ENCODE results near the gene KLK2. TPM values are rescaled to one million over a fixed set of nuclear protein-coding genes. Genes with fewer than 3 reads are reported as not detected.

KLK2 gene
- total RNA-seq, 4 donors from 2014 or later, result not detected

GRCh38 chr19:50875795-50876422, 2.7 kb downstream of the KLK2 start:
- Histone ChIP-seq H3K36me3 (no peaks in the 10 kb centered on the region), H3K27me3 (peaks cover 94% of the 10 kb centered on the region), H3K4me1 (no peaks in the 10 kb centered on the region), H3K9me3 (no peaks in the 10 kb centered on the region), H3K27ac (no peak overlapping the region), H3K4me3 (no peak overlapping the region)
- 29 to 44% methylated on average over 7 to 9 of the region's 9 CpGs for WGBS, 2 donors (ENCODE audit: low coverage in 1 of 2)
- ATAC-seq, result no peak
- TF ChIP-seq POLR2A (IDR thresholded peaks at IDR 0.05), result no peak
- TF ChIP-seq POLR2AphosphoS5 (IDR thresholded peaks at IDR 0.05), result no peak
- TF ChIP-seq, protein P1, sequence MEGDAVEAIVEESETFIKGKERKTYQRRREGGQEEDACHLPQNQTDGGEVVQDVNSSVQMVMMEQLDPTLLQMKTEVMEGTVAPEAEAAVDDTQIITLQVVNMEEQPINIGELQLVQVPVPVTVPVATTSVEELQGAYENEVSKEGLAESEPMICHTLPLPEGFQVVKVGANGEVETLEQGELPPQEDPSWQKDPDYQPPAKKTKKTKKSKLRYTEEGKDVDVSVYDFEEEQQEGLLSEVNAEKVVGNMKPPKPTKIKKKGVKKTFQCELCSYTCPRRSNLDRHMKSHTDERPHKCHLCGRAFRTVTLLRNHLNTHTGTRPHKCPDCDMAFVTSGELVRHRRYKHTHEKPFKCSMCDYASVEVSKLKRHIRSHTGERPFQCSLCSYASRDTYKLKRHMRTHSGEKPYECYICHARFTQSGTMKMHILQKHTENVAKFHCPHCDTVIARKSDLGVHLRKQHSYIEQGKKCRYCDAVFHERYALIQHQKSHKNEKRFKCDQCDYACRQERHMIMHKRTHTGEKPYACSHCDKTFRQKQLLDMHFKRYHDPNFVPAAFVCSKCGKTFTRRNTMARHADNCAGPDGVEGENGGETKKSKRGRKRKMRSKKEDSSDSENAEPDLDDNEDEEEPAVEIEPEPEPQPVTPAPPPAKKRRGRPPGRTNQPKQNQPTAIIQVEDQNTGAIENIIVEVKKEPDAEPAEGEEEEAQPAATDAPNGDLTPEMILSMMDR (IDR thresholded peaks at IDR 0.05), result no peak

DNA sequence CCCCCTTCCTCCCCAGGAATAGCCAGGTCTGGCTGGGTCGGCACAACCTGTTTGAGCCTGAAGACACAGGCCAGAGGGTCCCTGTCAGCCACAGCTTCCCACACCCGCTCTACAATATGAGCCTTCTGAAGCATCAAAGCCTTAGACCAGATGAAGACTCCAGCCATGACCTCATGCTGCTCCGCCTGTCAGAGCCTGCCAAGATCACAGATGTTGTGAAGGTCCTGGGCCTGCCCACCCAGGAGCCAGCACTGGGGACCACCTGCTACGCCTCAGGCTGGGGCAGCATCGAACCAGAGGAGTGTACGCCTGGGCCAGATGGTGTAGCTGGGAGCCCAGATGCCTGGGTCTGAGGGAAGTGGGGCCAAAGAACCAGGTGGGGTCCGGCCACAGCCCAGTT, 3.2 kb downstream of the KLK2 start:
- no peak for ATAC-seq
- no peak overlapping the region for H3K4me3 ChIP-seq
- WGBS, 2 donors (ENCODE audit: low coverage in 1 of 2), result 69% methylated on average over 2 of the region's 7 CpGs; no CpG with 5 or more reads in 1 of the 2 donors
- TF ChIP-seq POLR2AphosphoS5 (IDR thresholded peaks at IDR 0.05), result no peak
- TF ChIP-seq EP300 (IDR thresholded peaks at IDR 0.05), result no peak
- TF ChIP-seq, protein P1 (IDR thresholded peaks at IDR 0.05), result no peak
- TF ChIP-seq POLR2A (IDR thresholded peaks at IDR 0.05), result no peak
- peaks cover 94% of the 10 kb centered on the region for H3K27me3 ChIP-seq
- H3K36me3 ChIP-seq, result no peaks in the 10 kb centered on the region
- no peaks in the 10 kb centered on the region for H3K9me3 ChIP-seq
- no peak overlapping the region for H3K27ac ChIP-seq
- H3K4me1 ChIP-seq, result no peaks in the 10 kb centered on the region

DNA sequence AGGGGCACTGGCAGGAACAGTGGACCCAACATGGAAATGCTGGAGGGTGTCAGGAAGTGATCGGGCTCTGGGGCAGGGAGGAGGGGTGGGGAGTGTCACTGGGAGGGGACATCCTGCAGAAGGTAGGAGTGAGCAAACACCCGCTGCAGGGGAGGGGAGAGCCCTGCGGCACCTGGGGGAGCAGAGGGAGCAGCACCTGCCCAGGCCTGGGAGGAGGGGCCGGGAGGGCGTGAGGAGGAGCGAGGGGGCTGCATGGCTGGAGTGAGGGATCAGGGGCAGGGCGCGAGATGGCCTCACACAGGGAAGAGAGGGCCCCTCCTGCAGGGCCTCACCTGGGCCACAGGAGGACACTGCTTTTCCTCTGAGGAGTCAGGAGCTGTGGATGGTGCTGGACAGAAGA, 4.1 kb downstream of the KLK2 start:
- Histone ChIP-seq H3K4me3 (no peak overlapping the region), H3K27me3 (peaks cover 85% of the 10 kb centered on the region), H3K9me3 (no peaks in the 10 kb centered on the region), H3K36me3 (no peaks in the 10 kb centered on the region), H3K27ac (no peak overlapping the region), H3K4me1 (no peaks in the 10 kb centered on the region)
- WGBS, 2 donors (ENCODE audit: low coverage in 1 of 2), result 24% methylated on average over 8 of the region's 8 CpGs; no CpG with 5 or more reads in 1 of the 2 donors
- TF ChIP-seq POLR2AphosphoS5 (IDR thresholded peaks at IDR 0.05) (no peak), POLR2A (IDR thresholded peaks at IDR 0.05) (no peak), EP300 (IDR thresholded peaks at IDR 0.05) (no peak)
- TF ChIP-seq, protein P1 (IDR thresholded peaks at IDR 0.05), result no peak
- ATAC-seq, result no peak

DNA sequence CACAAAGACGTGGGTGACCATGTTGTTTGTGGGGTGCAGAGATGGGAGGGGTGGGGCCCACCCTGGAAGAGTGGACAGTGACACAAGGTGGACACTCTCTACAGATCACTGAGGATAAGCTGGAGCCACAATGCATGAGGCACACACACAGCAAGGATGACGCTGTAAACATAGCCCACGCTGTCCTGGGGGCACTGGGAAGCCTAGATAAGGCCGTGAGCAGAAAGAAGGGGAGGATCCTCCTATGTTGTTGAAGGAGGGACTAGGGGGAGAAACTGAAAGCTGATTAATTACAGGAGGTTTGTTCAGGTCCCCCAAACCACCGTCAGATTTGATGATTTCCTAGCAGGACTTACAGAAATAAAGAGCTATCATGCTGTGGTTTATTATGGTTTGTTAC, 5.6 kb downstream of the KLK2 start:
- ATAC-seq, result no peak
- Histone ChIP-seq H3K4me3 (no peak overlapping the region), H3K9me3 (no peaks in the 10 kb centered on the region), H3K36me3 (no peaks in the 10 kb centered on the region), H3K27ac (no peak overlapping the region), H3K27me3 (peaks cover 74% of the 10 kb centered on the region), H3K4me1 (no peaks in the 10 kb centered on the region)
- 31 to 58% methylated on average over 4 of the region's 5 CpGs for WGBS, 2 donors (ENCODE audit: low coverage in 1 of 2)
- TF ChIP-seq EP300 (IDR thresholded peaks at IDR 0.05), result no peak
- TF ChIP-seq, protein P1 (IDR thresholded peaks at IDR 0.05), result no peak
- no peak for TF ChIP-seq POLR2A (IDR thresholded peaks at IDR 0.05)
- no peak for TF ChIP-seq POLR2AphosphoS5 (IDR thresholded peaks at IDR 0.05)

DNA sequence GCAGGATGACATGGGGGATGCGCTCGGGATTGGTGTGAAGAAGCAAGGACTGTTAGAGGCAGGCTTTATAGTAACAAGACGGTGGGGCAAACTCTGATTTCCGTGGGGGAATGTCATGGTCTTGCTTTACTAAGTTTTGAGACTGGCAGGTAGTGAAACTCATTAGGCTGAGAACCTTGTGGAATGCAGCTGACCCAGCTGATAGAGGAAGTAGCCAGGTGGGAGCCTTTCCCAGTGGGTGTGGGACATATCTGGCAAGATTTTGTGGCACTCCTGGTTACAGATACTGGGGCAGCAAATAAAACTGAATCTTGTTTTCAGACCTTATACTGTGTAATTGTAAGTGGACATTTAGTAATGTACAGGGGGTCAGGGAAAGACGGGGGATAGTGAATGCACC, 7.0 kb downstream of the KLK2 start:
- no peak for ATAC-seq
- Histone ChIP-seq H3K27ac (no peak overlapping the region), H3K4me1 (no peaks in the 10 kb centered on the region), H3K9me3 (no peaks in the 10 kb centered on the region), H3K27me3 (peaks cover 69% of the 10 kb centered on the region), H3K36me3 (no peaks in the 10 kb centered on the region), H3K4me3 (no peak overlapping the region)
- WGBS, 2 donors (ENCODE audit: low coverage in 1 of 2), result 56 to 73% methylated on average over 5 of the region's 5 CpGs
- no peak for TF ChIP-seq POLR2AphosphoS5 (IDR thresholded peaks at IDR 0.05)
- TF ChIP-seq EP300 (IDR thresholded peaks at IDR 0.05), result no peak
- TF ChIP-seq, protein P1 (IDR thresholded peaks at IDR 0.05), result no peak
- TF ChIP-seq POLR2A (IDR thresholded peaks at IDR 0.05), result no peak

Data from gastroesophageal sphincter (tissue), 4 donors.